ENCODE data around the gene NCKAP5.

NCKAP5 gene

DNA sequence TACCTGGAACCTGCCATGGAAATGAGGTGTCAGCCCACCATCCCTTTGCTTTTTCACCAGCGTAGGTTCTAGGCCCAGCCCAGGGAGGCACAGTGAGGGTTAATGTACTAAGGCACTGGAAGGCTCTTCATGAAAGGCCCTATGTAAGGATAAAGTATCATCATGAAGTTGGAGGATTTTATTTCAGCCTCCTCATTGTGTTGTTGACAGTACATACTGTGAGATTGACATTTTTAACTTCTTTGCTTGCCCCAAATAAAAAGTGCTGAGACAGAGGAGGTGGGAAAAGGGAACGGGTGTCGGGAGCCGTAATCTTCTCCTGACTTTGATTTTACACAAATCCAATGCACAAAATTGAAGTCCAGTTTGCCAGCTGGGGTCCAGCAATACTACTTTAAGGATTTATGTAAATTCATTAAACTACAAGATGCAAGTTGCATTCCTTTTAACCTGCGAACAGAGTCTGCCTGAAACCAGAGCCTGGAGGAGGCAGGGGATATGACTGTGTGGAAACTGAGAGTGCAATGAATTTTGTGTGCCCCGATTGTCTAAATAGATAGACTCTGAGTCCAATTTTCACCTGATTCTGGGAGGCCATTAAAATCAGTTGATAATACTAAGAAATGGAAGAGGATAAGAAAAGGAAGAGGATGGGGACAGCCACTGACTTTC, 5.4 kb upstream of the NCKAP5 start:
- no peak for DNase-seq

DNA sequence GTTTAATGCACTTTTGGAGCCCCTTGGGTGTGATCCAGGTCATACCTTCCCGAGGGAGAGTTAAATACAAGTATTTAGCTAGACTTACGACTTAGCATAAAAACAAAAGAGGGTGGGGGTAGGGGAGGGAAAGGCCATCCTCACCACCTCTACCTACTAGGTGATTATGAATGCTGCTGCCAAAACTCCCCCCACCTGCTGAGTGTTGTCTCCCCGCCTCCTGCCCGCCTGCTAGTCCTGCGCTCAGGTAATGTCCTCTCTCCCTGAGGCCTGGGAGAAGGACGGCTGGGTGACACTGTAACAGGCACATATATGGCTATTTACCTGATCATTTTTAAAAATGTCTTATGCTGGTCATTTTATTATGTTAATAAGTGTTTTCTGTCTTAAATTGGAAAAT, 3.0 kb upstream of the NCKAP5 start:
- DNase-seq = no peak

DNA sequence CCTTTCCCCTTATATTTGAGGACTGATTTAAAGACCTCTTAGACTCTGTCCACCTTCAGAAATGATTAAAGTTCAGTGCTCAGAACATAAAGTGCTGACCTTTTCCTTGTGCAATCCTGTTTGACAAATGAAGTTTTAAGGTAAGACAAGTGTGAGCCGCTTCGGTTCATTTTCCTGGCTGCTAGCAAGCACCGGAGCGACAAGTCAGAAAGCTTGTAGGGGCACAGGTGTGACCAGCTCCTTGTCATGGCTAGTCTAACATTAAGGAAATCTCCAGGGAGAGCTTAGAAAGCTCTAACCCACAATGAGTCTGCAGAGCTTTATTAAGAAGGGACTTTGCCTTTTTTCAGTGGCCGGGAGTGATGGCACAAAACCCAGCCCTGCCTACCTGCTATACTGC, 2.3 kb upstream of the NCKAP5 start:
- DNase-seq = no peak

DNA sequence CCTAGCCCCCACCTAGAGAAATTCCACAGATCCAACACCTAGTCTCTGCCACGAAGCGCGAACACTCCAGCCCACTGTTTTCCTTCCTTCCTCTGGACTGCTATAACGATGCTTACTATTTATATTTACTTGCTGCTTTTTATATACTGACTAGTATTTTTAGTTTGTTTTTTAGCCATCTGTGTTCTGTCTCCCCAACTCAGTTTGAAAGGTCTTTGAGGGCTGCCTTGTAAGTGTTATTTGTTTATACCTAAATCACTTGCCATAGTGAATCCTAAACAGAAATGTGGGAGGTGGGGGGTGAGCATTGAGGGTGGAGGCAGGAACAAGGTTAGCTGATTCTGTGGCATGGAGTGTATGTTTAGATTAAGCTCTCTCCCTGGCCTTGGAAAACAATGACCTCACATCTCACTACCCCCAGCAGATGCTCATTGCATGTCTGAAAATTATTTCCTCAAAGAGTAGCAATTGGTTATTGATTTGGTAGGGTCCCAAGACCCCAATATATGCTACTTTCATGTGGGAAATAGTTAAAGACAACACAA, 1.1 kb upstream of the NCKAP5 start:
- no peak for DNase-seq

DNA sequence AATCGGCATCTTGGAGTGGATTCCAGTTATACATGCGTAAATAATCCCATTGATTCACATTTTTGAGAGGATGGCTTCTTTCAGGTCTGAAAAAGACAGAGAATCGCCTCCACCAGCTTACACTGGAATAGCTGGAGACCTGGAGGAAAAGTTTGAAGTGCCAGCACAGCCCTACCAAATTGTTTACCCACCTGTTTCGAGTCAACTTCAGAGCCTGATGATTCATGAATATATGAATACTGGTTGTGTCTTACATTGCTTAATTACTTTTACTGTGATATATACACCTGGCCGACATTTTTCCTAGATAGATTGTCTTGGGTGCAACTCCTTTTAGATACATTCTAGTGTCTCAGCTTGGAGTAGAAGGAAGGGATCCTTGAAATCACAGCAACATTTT, 335 bp upstream of the NCKAP5 start:
- DNase-seq = no peak

DNA sequence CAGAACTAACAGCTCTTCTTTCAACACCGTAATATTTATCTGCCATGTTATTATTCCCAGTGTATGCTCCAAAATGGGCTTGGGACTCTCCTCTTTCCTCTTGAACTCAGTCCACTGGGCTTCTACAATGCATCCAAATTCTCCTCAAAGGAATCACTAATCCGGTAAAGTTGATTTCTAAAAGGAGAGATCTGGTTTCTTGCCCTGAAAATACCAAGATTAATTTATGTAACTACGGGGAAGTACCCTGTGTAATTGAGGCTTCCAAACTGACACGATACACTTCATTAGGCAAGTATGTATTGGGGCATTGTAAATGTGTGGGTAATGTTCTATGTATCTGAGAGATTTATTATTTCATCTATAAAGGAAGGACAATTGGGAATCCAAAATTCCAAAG, 5.7 kb downstream of the NCKAP5 start:
- no peak for DNase-seq

DNA sequence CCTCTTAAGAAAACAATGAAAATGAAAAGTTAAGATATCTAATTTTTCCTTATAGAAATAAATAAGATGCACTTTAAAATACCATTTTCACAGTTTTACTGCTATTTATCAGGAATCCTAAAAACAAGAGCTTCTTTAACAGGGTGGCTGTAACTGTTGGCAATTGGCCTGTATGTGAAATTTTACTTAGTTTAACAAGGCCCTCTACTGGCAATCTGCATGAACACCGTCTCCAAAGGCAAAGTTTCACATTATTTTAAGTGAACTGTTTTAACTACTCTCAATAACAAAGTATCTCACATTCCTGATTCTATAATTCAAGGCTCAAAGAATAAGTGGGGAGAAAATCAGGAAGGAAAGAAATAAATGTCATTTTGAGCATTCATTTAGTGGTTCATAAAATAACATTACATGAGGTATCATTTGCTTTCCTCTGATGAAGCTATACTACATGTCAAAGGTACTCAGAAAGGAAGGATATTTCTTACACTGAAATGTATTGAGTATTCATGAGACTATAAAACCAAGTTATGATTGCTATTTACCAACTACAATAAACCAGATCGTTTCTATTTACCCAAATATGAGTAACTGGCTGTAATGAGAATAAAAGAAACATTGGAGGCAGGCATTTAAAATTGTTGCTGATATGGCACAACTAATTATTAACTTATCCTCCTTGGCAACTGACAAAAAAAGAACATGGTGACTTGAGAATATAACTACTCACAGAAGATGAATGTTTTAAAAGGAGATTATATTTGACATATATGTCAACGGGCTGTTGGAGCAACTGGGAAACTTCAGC, 7.0 kb downstream of the NCKAP5 start:
- DNase-seq = peak; percentile 55

DNA sequence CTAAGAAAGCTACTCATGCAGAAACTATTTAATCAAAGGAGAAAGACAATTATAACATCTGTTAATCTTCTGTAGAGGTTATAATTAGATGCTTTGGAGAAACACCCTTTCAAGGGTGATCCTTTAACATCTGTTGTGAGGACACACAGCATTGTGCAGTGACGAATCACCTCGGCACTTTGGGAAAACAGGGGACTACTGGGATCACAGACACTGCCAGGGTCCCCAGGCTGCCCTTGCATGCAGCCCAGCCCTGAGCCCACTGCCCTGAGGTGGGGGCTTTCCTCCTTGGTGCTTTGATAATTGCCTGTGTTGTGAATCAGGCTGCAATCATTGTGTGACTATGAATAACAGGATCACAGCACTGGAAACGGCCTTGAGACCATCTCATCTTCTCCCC, 10.6 kb downstream of the NCKAP5 start:
- DNase-seq = no peak

DNA sequence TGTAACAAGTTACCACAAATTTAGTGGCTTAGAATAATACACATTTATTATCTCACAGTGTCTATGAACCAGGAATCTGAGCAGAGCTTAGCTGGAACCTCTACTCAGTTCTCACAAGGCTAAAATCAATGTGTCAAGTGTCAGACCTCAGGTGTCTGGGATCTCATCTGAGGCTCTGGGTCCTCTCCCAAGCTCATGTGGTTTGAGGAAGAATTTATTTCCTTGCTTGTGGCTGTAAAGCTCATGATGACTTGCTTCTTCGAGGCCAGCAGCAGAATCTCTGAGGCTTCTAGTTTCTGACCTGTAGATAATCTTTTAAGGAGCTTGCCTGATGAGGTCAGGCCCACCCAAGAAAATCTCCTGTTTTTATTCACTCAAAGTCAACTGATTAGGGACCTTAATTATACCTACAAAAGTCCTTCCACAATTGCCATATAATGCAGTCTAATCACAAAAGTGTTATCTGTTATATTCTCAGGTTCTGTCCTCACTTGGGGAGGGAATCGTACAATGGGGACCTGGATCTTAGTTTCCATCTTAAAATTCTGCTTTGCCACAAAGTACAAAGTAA, 14.3 kb downstream of the NCKAP5 start:
- no peak for DNase-seq

DNA sequence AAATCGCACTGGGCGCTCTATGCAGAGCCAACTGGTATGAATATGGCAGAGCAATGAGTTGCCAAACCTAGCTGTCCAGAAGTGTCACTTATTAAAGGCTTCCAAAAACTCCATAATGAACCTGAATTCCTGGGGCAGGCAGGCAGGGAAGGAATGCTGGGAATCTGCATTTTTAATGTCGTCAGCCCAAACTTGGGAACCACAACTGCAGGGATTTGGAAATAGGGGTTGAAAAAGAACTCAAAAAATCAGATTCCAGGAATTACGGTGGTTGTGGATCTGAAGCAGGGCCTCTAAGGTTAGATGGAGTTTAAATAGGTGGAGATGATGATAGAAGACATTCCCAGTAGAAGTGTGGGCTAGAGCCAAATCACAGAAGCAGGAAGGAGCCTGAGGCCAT, 15.0 kb downstream of the NCKAP5 start:
- DNase-seq = no peak

DNA sequence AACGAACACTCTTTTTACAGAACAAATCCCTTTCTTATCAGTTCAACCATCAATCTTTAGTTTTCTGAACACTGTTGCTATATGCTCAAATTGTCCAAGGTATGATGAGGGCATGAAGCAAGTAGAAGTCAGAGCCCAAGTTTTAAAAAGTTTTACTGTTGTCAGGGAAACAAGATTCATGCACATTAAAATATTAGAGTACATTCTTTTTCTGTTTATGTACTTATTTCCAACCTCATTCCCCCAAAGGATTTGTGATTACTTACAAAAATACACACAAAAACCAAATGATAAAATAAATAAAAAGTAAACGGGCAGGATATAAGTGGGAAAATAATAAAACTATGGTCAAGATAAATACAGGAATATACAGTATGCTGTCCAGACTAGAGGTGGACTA, 15.4 kb downstream of the NCKAP5 start:
- no peak for DNase-seq

DNA sequence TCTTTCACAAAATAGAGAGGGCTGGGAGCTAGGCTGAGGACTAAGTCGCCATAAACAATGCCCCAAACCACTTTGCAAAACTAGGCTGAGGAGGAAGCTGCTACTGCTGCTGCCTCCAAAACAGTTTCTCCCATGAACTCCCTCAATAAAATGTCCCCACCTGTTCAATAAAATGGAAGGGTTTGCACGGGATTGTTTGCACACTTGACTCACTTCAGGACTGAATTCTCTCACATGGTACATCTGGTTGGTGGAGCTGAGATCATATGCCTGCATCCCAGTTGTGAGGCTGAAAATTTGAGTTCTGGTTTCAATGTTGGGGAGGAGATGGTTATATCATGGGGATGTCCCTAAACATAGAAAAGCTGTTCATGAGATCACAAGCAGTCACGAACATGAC, 26.5 kb downstream of the NCKAP5 start:
- DNase-seq = no peak

DNA sequence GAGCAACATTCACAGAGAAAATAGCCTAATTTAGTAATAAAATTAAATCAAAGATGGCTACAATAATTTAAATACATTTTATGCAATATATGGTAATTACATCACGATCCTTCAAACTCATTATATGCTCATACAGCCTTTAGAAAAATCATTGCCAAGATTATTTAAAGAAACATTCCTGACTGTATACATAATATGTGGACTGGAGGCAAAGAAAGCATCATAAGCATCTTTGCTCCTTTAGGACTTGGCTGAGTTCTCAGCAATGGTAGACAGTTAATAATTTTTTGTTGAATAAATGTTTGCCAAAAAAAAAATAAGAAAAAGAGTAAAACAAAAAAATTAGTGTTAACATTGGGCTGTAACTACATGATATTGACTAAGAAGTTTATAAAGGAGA, 26.9 kb downstream of the NCKAP5 start:
- DNase-seq = no peak

DNA sequence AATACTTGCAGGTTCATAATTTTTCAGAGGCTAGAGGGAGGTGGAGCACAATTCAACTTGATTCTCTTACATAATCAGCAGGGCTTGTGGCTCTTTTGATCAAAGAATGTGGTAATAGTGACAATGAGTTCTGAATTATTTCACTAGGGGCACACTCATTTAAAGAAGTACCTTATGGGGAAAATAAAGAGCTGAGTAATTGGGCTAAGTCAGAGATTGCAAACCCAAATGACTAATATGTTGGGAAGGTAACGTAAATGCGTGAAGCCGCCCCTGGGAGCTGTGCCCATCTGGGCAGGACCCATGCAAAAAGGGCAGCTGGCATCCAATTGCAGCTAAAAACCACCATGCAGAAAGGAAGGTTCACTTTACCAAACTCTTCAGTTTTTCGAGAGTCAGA, 35.3 kb downstream of the NCKAP5 start:
- DNase-seq = no peak

DNA sequence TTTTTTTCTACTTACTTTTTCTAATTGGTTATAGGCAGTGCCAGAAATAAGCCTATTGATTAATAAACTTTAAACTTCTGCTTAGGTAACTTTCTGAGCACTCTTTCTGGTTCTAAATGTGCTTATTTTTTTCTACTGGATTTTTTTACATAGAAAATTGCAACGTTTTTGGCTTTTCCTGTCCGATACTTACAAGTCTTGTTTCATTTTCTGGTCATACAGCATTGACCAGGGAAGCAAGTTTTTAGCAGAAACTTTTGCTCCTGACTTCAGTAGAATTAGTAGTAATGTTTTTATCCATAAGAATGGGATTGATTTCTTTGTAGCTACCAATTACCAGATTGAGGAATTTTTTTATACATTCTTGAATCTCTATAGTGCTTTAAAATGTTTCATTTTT, 36.9 kb downstream of the NCKAP5 start:
- DNase-seq = no peak

DNA sequence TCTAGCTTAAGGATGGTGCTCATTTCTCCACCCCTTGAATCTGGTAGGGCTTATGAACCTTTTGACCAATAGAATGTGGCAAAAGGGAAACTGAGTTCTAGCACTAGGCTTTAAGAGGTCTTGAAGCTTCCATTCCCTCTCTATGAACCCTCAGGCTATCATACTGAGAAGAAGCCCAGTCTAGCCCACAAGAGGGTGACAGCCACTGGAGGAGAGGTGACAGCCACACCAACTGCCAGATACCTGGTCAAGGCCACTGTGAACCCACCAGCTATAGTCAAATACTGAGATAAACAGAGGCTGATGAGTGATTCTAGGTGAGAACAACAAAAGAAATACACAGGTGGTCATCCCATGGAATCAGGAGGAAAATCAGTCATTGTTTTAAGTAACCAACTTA, 37.6 kb downstream of the NCKAP5 start:
- no peak for DNase-seq

DNA sequence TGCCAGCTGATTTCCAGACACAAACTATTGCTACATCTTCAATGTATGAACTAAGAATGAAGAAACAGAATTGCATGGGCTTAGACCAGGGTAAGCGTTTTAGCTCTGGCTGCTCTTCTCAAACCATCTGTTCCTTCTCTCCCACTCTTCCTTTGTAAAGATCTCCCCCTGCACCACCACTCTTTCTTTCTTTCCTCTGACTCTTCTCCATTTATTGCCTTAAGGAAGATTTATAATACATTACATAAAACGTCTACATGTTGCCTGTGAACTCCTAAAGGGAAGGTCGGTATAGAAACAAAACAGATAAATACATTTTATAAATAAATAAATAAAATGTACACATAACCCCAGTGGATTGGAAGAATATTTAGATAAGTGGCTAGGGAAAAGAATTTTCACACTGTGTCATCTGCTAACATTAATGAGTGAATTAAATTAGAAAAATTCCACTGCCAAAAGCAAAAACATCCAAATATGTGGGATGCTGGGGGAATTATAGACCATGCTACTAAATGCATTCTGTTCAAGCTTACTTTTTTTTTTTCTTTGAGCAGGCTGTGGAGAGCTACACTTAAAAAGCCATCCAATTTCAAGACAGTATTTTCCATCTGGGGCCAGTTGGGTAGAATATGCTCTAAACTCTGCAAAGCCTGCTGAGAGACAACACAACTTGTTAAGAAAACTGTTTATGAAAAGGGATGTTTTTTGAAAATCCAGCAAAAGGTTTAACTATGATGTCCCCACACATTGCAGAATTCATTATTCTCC, 41.5 kb downstream of the NCKAP5 start:
- no peak for DNase-seq

DNA sequence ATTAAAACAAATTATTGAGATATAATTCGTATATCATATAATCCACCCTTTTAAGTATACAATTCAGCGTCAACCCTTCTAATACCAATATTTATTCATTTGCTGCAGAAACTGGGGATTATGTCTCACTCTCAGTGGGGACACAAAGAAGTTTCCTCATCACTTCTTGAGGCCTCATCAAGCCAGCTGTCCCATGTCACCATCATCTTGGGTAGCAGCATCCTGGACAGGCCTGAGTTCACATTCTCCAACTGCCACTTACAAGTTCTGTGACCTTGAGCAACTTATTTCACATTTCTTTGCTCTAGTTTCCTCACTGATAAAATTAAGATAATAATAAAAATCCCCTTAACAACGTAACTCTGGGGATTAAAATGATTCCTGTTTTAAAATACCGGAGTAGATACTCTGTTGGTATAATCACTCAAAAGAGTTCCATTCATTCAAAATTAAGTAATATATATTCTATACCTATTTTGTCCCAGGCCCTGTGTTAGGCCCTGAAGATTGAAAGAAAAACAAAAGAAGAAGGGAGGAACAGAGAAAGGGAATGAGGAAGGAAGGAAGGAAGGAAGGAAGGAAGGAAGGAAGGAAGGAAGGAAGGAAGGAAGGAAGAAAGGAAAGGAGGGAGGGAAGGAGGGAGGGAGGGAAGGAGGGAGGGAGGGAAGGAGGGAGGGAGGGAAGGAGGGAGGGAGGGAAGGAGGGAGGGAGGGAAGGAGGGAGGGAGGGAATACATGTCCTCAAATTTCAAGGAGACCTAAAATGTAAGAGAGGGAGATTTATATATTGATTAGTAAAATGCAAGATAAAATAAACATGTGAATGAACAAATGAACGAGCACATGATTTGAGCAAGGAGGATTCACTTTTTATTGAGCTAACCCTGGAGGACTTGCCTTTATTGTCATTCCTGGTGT, 42.4 kb downstream of the NCKAP5 start:
- DNase-seq = no peak

DNA sequence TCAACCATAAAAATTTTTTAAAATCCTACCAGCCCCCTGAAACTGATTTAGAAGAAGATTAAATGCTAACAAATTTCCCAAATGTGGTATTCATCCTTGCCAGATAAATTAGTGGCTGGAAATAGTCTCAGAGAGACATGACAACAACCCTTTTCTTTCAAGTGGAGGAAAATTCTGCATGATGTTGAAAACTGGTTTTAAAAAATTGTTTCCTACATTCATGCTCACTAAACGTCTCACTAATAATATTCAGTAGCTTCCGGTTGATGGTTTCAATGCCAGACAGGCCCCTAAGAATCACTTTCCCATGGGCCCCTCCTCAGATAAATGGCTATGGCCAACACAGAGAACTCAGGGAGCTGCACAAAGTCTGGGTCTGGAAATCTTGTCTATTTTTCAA, 43.2 kb downstream of the NCKAP5 start:
- no peak for DNase-seq

DNA sequence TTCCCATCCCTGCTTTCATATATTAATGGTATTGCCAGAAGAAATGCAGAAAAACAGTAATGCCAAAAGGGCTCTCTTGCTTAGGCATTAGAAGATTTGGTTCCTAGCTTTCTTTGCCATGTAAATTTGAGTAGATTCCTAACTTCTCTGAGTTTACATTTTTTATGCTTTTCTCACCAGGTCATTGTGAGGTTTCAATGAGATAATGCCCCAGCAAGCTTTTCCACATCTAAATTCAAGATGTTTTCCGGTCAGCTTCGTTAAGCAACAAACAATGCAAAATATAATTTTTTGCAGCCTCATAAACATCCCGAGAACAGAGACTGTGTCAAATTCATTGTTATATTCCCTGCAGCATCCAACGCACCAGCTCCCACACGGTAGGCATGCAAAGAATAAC, 44.9 kb downstream of the NCKAP5 start:
- no peak for DNase-seq

DNA sequence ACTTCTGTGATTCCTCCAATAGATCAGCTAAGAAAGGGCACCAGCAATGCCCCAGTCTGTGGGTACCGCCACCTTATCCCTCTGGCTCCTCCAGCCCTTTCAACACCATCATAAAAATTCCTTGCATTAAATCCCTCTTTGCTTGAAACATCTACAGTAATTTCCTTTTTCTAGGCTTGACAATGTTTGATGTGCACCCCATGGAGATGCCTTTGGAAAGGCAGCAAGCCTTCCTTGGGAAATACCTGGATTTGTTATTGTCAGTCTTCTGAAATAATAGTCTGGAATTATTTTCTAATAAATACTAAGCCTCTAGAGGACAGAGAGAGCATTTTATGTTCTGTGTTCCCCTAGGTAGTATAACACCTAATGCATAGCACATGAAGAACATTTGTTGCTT, 46.1 kb downstream of the NCKAP5 start:
- DNase-seq = no peak

DNA sequence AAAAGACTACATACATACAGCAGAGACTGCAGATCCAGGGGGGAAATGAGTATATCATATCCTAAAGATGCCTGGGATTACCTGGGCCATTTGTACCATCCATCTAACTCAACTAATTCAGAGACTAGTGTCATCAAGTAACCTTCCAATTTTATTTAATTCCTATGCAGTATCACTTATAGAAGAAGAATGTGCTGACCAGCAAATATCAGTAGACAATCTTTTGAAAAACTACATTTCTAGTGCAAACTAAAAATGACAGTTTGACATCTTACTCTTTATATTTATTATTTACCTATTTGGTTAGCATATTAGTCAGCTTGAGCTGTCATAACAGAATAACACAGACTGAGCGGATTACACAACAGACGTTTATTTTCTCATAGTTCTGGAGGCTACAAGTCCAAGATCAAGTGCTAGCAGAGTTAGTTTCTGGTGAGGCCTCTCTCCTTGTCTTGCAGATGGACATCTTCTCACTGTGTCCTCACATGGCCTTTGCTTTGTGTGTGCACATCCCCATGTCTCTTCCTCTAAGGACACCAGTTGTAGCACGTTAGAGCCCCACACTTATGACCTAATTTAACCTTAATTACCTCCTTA, 47.0 kb downstream of the NCKAP5 start:
- DNase-seq = no peak

Measured in hematopoietic multipotent progenitor cell treated with erythropoietin and hydrocortisone succinate and interleukin-3 and kit ligand, for 6 days (in vitro differentiated cells).